Measurements from ENCODE around the gene TFAP2A. TPM values are rescaled to one million over a fixed set of nuclear protein-coding genes. Genes with fewer than 3 reads are reported as not detected.

The TFAP2A gene
- polyA plus RNA-seq, 1 donor (not counting 4 experiments of a cell fraction or from before 2014, with no cell fraction given) = 30.2 TPM

GRCh38 chr6:10451394-10451793 is 36.5 kb upstream of the TFAP2A start:
- dilution Hi-C loops (cut with MboI; ENCODE audit: extremely low pct_ligation_motif_present, low sequenced_read_pairs) = no loop called here
- no peaks in the 10 kb centered on the region for H3K27me3 ChIP-seq (ENCODE audit: control insufficient read depth, extremely low read depth, insufficient read depth, low read length)
- no peaks in the 10 kb centered on the region for H4K20me1 ChIP-seq (ENCODE audit: control insufficient read depth, extremely low read depth, insufficient read depth, low read length)
- H2AFZ ChIP-seq (ENCODE audit: control insufficient read depth, low read length) = no peak overlapping the region
- H3K36me3 ChIP-seq (ENCODE audit: control insufficient read depth in 2 of 2, extremely low read depth in 1 of 2, insufficient read depth in 2 of 2, low read length in 2 of 2) = peaks cover 0 to 2% of the 10 kb centered on the region in 2 experiments
- no peaks in the 10 kb centered on the region for H3K9me1 ChIP-seq (ENCODE audit: control insufficient read depth, extremely low read depth, insufficient read depth, low read length)
- peak overlapping the region; percentile 91 for H3K27ac ChIP-seq (ENCODE audit: control insufficient read depth, insufficient read depth, low read length)
- H3K4me2 ChIP-seq (ENCODE audit: control insufficient read depth, extremely low read depth, insufficient read depth, low read depth, low read length) = peak overlapping the region; percentile 57
- H3K4me3 ChIP-seq (ENCODE audit: control insufficient read depth in 2 of 3, extremely low read depth in 1 of 3, insufficient read depth in 2 of 3, low read depth in 1 of 3, low read length in 3 of 3) = peak overlapping the region in 1 of 3 experiments; percentile 17
- no peak for TF ChIP-seq CTCF (optimal IDR thresholded peaks at IDR 0.05 in 1 of 3, IDR thresholded peaks at IDR 0.05 in 1 of 3, conservative IDR thresholded peaks at IDR 0.05 in 1 of 3; ENCODE audit: extremely low read depth in 1 of 3, insufficient read depth in 2 of 3, low read length in 3 of 3)
- no peaks in the 10 kb centered on the region for H3K79me2 ChIP-seq (ENCODE audit: control insufficient read depth, insufficient read depth, low read length)
- FAIRE-seq (no peak), DNase-seq (ENCODE audit: low read depth, low spot score) (no peak)
- H3K9me3 ChIP-seq (ENCODE audit: control insufficient read depth, low read depth, low read length) = no peaks in the 10 kb centered on the region
- H3K9ac ChIP-seq (ENCODE audit: control insufficient read depth, extremely low read depth, insufficient read depth, low read length) = peak overlapping the region; percentile 62
- peaks cover 34% of the 10 kb centered on the region for H3K4me1 ChIP-seq (ENCODE audit: control insufficient read depth, extremely low read depth, insufficient read depth, low read length)

GRCh38 chr6:10449751-10450150 is 34.9 kb upstream of the TFAP2A start:
- Histone ChIP-seq H3K36me3 (ENCODE audit: control insufficient read depth in 2 of 2, extremely low read depth in 1 of 2, insufficient read depth in 2 of 2, low read length in 2 of 2) (peaks cover 0 to 2% of the 10 kb centered on the region in 2 experiments), H4K20me1 (ENCODE audit: control insufficient read depth, extremely low read depth, insufficient read depth, low read length) (no peaks in the 10 kb centered on the region), H3K79me2 (ENCODE audit: control insufficient read depth, insufficient read depth, low read length) (no peaks in the 10 kb centered on the region), H3K9me1 (ENCODE audit: control insufficient read depth, extremely low read depth, insufficient read depth, low read length) (no peaks in the 10 kb centered on the region), H2AFZ (ENCODE audit: control insufficient read depth, low read length) (peak overlapping the region; percentile 39), H3K9ac (ENCODE audit: control insufficient read depth, extremely low read depth, insufficient read depth, low read length) (no peak overlapping the region), H3K4me1 (ENCODE audit: control insufficient read depth, extremely low read depth, insufficient read depth, low read length) (peaks cover 34% of the 10 kb centered on the region), H3K4me3 (ENCODE audit: control insufficient read depth in 2 of 3, extremely low read depth in 1 of 3, insufficient read depth in 2 of 3, low read depth in 1 of 3, low read length in 3 of 3) (no peak overlapping the region), H3K27me3 (ENCODE audit: control insufficient read depth, extremely low read depth, insufficient read depth, low read length) (no peaks in the 10 kb centered on the region), H3K9me3 (ENCODE audit: control insufficient read depth, low read depth, low read length) (no peaks in the 10 kb centered on the region), H3K27ac (ENCODE audit: control insufficient read depth, insufficient read depth, low read length) (peak overlapping the region; percentile 91), H3K4me2 (ENCODE audit: control insufficient read depth, extremely low read depth, insufficient read depth, low read depth, low read length) (peak overlapping the region; percentile 34)
- FAIRE-seq = no peak
- no peak for TF ChIP-seq CTCF (optimal IDR thresholded peaks at IDR 0.05 in 1 of 3, IDR thresholded peaks at IDR 0.05 in 1 of 3, conservative IDR thresholded peaks at IDR 0.05 in 1 of 3; ENCODE audit: extremely low read depth in 1 of 3, insufficient read depth in 2 of 3, low read length in 3 of 3)
- TF ChIP-seq EZH2 (IDR thresholded peaks at IDR 0.05; ENCODE audit: low read length) = no peak
- no peak for DNase-seq (ENCODE audit: low read depth, low spot score)
- dilution Hi-C loops (cut with MboI; ENCODE audit: extremely low pct_ligation_motif_present, low sequenced_read_pairs) = no loop called here
